Astrocyte (in vitro differentiated cells and primary cell): ENCODE data around the gene TNFSF11. TPM values are rescaled to one million over a fixed set of nuclear protein-coding genes. Genes with fewer than 3 reads are reported as not detected.

Source experiments
- DNase-seq: peaks from one replicate; pipeline ENCODE4 v3.0.0-alpha.2; 2010; ENCODE audit warnings: low read depth
- FAIRE-seq: peaks from 2 replicates; lab custom pipeline; 2011; peaks lifted over from hg19 to GRCh38; lab: Jason Lieb, UNC
- H2AFZ ChIP-seq: 2 replicates; pipeline ENCODE4 v1.6.0; 2012; ENCODE audit warnings: low read depth, low read length, inconsistent platforms
- H3K27ac ChIP-seq: 2 replicates; pipeline ENCODE4 v1.5.1; 2011; ENCODE audit warnings: low read depth, low read length, inconsistent platforms
- H3K27me3 ChIP-seq: 2 replicates; pipeline ENCODE4 v1.6.0; 2011; ENCODE audit warnings: low read length, inconsistent platforms; ENCODE audit not compliant: insufficient read depth
- H3K36me3 ChIP-seq: 2 replicates; pipeline ENCODE4 v1.5.1; 2011; ENCODE audit warnings: low read length, inconsistent platforms; ENCODE audit not compliant: insufficient read depth
- H3K4me1 ChIP-seq: 2 replicates; pipeline ENCODE4 v1.5.1; 2011; ENCODE audit warnings: low read length, inconsistent platforms; ENCODE audit not compliant: insufficient read depth
- H3K4me2 ChIP-seq: 2 replicates; pipeline ENCODE4 v1.6.0; 2012; ENCODE audit warnings: low read length, inconsistent platforms
- H3K4me3 ChIP-seq: 2 replicates; pipeline ENCODE4 v1.5.1; 2011; ENCODE audit warnings: low read depth, mild to moderate bottlenecking, low read length, inconsistent platforms; ENCODE audit not compliant: insufficient read depth
- H3K79me2 ChIP-seq: 2 replicates; pipeline ENCODE4 v1.6.0; 2012; ENCODE audit warnings: mild to moderate bottlenecking, low read length, inconsistent platforms; ENCODE audit not compliant: insufficient read depth
- H3K9ac ChIP-seq: 2 replicates; pipeline ENCODE4 v1.6.0; 2012; ENCODE audit warnings: mild to moderate bottlenecking, low read length, inconsistent platforms
- H3K9me3 ChIP-seq: 2 replicates; pipeline ENCODE4 v1.5.1; 2012; ENCODE audit warnings: low read depth, mild to moderate bottlenecking, low read length, inconsistent platforms; ENCODE audit not compliant: insufficient read depth
- H4K20me1 ChIP-seq: 2 replicates; pipeline ENCODE4 v1.6.0; 2012; ENCODE audit warnings: low read length, inconsistent platforms; ENCODE audit not compliant: insufficient read depth
- H3K27ac Mint-ChIP-seq: one replicate; pipeline ENCODE4 v1.8.0; 2021; ENCODE audit warnings: mild to moderate bottlenecking, mixed read lengths; ENCODE audit not compliant: unreplicated experiment
- H3K27me3 Mint-ChIP-seq: one replicate; pipeline ENCODE4 v1.8.0; 2021; ENCODE audit warnings: low read depth, mixed read lengths; ENCODE audit not compliant: unreplicated experiment
- H3K36me3 Mint-ChIP-seq: one replicate; pipeline ENCODE4 v1.8.0; 2021; ENCODE audit warnings: low read depth, mixed read lengths; ENCODE audit not compliant: unreplicated experiment
- H3K4me1 Mint-ChIP-seq: one replicate; pipeline ENCODE4 v1.8.0; 2021; ENCODE audit warnings: low read depth, mixed read lengths; ENCODE audit not compliant: unreplicated experiment
- H3K4me3 Mint-ChIP-seq: one replicate; pipeline ENCODE4 v1.8.0; 2021; ENCODE audit warnings: mild to moderate bottlenecking, moderate library complexity, mixed read lengths; ENCODE audit not compliant: unreplicated experiment
- H3K9me3 Mint-ChIP-seq: one replicate; pipeline ENCODE4 v1.8.0; 2021; ENCODE audit warnings: mild to moderate bottlenecking, mixed read lengths; ENCODE audit not compliant: unreplicated experiment
- CTCF ChIP-seq: IDR thresholded peaks from 2 replicates; pipeline ENCODE4 v1.5.1; 2011; ENCODE audit warnings: low read depth, mild to moderate bottlenecking, inconsistent platforms, low read length, moderate library complexity; ENCODE audit not compliant: insufficient read depth
- EZH2 ChIP-seq: IDR thresholded peaks from 2 replicates; pipeline ENCODE4 v1.6.1; 2012; ENCODE audit warnings: mild to moderate bottlenecking, low read length, inconsistent platforms; ENCODE audit not compliant: insufficient read depth
- total RNA-seq: library from RNA; stranded (reverse); gene quantifications from 2 replicates; pipeline ENCODE4 v1.2.1, GENCODE V29; 2021

The TNFSF11 gene
- total RNA-seq, 1 donor from 2014 or later: not detected

- no peaks in the 10 kb centered on the region for H3K79me2 ChIP-seq
- no peak overlapping the region for H3K27ac ChIP-seq
- FAIRE-seq (no peak), DNase-seq (no peak)
- no peaks in the 10 kb centered on the region for H3K9me3 Mint-ChIP-seq
- peaks cover 37% of the 10 kb centered on the region for H3K27me3 ChIP-seq
- peaks cover 9% of the 10 kb centered on the region for H3K27me3 Mint-ChIP-seq
- no peak overlapping the region for H3K4me2 ChIP-seq
- H3K4me3 Mint-ChIP-seq: no peak overlapping the region
- no peak overlapping the region for H2AFZ ChIP-seq
- no peaks in the 10 kb centered on the region for H3K9me3 ChIP-seq
- no peaks in the 10 kb centered on the region for H3K4me1 ChIP-seq
- H3K36me3 ChIP-seq: no peaks in the 10 kb centered on the region
- H3K4me1 Mint-ChIP-seq: peaks cover 7% of the 10 kb centered on the region
- no peaks in the 10 kb centered on the region for H3K36me3 Mint-ChIP-seq
- no peak overlapping the region for H3K4me3 ChIP-seq
- no peaks in the 10 kb centered on the region for H4K20me1 ChIP-seq
- no peak overlapping the region for H3K27ac Mint-ChIP-seq
- TF ChIP-seq EZH2: no peak
- no peak for TF ChIP-seq CTCF
- no peak overlapping the region for H3K9ac ChIP-seq
Observed at GRCh38 chr13:42654212-42654611, 80.3 kb downstream of the TNFSF11 start.

DNA sequence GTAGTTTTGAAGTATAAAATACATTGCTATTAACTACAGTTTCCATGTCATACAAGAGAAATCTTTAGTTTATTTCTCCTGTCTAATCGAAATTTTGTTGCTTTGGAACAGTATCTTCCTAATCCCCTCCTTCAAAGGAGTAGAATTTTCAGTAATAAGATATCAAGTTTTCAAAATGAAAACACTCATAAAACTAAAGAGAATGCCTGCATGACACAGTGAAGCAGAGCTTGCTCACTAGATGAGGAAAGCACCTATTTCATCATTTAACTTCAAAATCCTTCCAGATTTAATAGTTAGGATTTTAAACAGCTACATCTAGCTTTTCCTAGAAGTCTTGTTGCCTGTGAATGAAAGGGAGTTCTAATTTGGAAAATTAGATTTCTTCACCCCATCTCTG lies 80.8 kb downstream of the TNFSF11 start:
- H3K27ac Mint-ChIP-seq: no peak overlapping the region
- DNase-seq: no peak
- no peak for FAIRE-seq
- Histone ChIP-seq H3K4me3 (no peak overlapping the region), H2AFZ (no peak overlapping the region), H3K27ac (no peak overlapping the region), H3K27me3 (peaks cover 39% of the 10 kb centered on the region), H3K4me1 (no peaks in the 10 kb centered on the region), H4K20me1 (no peaks in the 10 kb centered on the region), H3K79me2 (no peaks in the 10 kb centered on the region), H3K9ac (no peak overlapping the region), H3K4me2 (no peak overlapping the region), H3K36me3 (no peaks in the 10 kb centered on the region), H3K9me3 (no peaks in the 10 kb centered on the region)
- no peak overlapping the region for H3K4me3 Mint-ChIP-seq
- no peak for TF ChIP-seq EZH2
- TF ChIP-seq CTCF: no peak
- H3K4me1 Mint-ChIP-seq: peaks cover 7% of the 10 kb centered on the region
- H3K27me3 Mint-ChIP-seq: peaks cover 9% of the 10 kb centered on the region
- H3K9me3 Mint-ChIP-seq: no peaks in the 10 kb centered on the region
- H3K36me3 Mint-ChIP-seq: no peaks in the 10 kb centered on the region

DNA sequence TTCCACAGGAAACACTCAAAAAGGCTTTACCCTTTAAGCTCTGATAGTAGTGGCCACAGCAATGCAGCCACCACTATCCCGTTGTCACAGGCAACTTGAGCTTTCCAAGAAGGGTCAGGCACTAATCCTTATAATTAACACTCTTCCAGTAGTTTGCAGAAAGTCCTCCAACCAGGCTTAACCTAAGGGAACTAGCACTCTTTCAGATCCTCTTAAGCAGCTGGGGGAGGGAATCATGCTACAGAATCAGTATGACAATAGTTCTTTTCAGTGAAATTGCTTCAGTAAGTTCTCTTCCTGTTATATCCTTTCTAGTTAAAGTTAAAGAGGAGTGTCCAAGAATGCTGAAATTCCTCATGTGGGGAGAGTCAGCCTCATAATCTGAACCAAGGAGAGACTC lies 82.2 kb downstream of the TNFSF11 start:
- H3K9me3 ChIP-seq: no peaks in the 10 kb centered on the region
- no peak overlapping the region for H3K4me2 ChIP-seq

More for the DNA sequence above, 82.2 kb downstream of the TNFSF11 start:
- Mint-ChIP-seq H3K36me3 (no peaks in the 10 kb centered on the region), H3K9me3 (no peaks in the 10 kb centered on the region), H3K4me3 (no peak overlapping the region), H3K27ac (no peak overlapping the region), H3K4me1 (peaks cover 7% of the 10 kb centered on the region), H3K27me3 (peaks cover 5% of the 10 kb centered on the region)
- Histone ChIP-seq H3K27me3 (peaks cover 39% of the 10 kb centered on the region), H3K79me2 (no peaks in the 10 kb centered on the region), H3K9ac (no peak overlapping the region), H3K36me3 (no peaks in the 10 kb centered on the region), H3K4me3 (no peak overlapping the region), H3K27ac (no peak overlapping the region), H4K20me1 (no peaks in the 10 kb centered on the region), H3K4me1 (no peaks in the 10 kb centered on the region), H2AFZ (no peak overlapping the region)
- no peak for FAIRE-seq
- TF ChIP-seq CTCF (no peak), EZH2 (no peak)
- DNase-seq: no peak
